MM.1S (cell line): ENCODE results near the gene ADRA2B.

ENCODE experiments used
- CTCF ChIP-seq: fragments of 300-600 bp; sonication (generic); IDR thresholded peaks from 2 replicates; pipeline ENCODE4 v1.5.1; 2016; ENCODE audit warnings: antibody characterized with exemption, low read length, mixed read lengths
- EZH2 ChIP-seq: fragments of 300-600 bp; sonication (generic); optimal IDR thresholded peaks from 2 replicates; pipeline ENCODE3; 2017; ENCODE audit warnings: low read depth, mild to moderate bottlenecking, antibody characterized with exemption, low read length, mixed read lengths
- EZH2phosphoT487 ChIP-seq: fragments of 300-600 bp; sonication (generic); IDR thresholded peaks from 2 replicates; pipeline ENCODE4 v1.6.1; 2018; ENCODE audit warnings: antibody characterized with exemption, low read length

- no peak for TF ChIP-seq CTCF
- TF ChIP-seq EZH2phosphoT487 = no peak
- TF ChIP-seq EZH2 = no peak
Measured at GRCh38 chr2:96109931-96110511, 6.3 kb downstream of the ADRA2B start.
